Jurkat, Clone E6-1 (cell line): ENCODE results near the gene DENND10. TPM values are rescaled to one million over a fixed set of nuclear protein-coding genes. Genes with fewer than 3 reads are reported as not detected.
A peak's percentile ranks its signal among the peaks of the same experiment; 100 is the strongest.

ENCODE experiments used
- DNase-seq: peaks from one replicate; pipeline ENCODE4 v3.0.0-alpha.2; 2011; ENCODE audit warnings: low read depth, low spot score
- H3K4me3 ChIP-seq: 2 replicates; pipeline ENCODE4 v1.5.1; 2011; ENCODE audit warnings: mild to moderate bottlenecking, low read length, control low read depth, moderate library complexity
- polyA plus RNA-seq: library from polyadenylated mRNA; unstranded; fragments of >200 nt; gene quantifications from one replicate; pipeline ENCODE4 v1.2.1, GENCODE V29; 2012; ENCODE audit warnings: missing spikeins; ENCODE audit not compliant: insufficient read length, insufficient read depth

The DENND10 gene
- 19.7 TPM for polyA plus RNA-seq

DNA sequence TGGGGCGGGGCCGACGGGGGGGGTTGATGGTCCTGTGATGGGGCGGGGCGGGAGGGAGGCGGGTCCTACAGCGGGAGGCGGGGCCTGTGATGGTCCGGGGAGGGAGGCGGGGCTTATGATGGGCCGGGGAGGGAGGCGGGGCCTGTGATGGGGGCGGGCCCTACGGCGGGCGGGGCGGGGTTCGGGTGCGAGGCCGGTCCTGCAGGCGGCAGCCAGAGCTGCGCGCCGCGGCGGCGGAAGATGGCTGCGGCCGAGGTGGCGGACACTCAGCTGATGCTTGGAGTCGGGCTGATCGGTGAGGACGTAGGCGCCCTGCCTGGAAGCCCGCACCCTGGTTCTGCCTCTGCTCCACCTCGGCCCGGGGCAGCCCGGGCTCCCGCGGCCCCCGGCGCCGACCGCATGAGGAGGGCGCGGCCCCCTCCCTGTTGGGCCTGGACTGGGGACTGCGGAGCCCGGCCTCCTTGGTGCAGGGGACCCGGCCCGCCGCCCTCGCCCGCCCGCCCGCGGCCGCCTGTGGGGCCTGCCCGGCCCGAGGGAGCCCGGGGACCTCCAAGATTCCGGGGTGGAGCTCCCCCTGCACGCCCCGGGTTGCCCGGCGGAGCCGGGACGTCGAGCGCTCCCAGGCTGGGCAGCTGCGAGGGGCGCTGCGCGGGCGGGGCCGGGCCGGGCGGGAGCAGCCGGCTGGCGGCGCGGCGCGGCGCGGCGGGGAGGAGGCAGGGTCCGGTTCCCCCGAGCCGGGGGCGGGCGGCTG, at the start of gene DENND10:
Gene DENND10 (plus strand): TSS at position 211 of the 751 bp plus-strand sequence. CDS start 30 bp downstream, at position 241.
- H3K4me3 ChIP-seq: peak within 1 kb of the TSS; percentile 69
- peak; percentile 42 for DNase-seq

GRCh38 chr10:119055472-119055871, 48.4 kb upstream of the DENND10 start:
- DNase-seq: no peak
- H3K4me3 ChIP-seq: no peak overlapping the region

DNA sequence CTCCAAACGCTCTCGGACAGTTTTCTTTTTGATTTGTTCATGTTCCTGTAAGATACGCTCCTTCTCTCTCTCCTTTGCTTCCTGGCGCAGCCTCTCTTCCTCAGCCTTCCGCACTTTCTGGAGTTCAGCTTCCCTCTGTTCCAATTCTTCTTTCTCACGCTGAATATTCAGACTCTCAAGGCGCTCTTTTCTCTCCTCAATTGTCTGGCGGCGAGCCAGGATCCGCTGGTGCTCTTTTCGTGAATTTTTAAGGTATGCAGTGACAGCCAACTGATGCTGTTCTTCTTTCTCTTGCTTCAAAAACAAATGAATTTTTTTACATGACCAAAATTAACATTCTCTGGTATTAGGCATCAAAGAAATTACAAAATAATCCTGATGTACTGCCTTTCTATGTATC, 45.9 kb upstream of the DENND10 start:
- no peak for DNase-seq
- no peak overlapping the region for H3K4me3 ChIP-seq

DNA sequence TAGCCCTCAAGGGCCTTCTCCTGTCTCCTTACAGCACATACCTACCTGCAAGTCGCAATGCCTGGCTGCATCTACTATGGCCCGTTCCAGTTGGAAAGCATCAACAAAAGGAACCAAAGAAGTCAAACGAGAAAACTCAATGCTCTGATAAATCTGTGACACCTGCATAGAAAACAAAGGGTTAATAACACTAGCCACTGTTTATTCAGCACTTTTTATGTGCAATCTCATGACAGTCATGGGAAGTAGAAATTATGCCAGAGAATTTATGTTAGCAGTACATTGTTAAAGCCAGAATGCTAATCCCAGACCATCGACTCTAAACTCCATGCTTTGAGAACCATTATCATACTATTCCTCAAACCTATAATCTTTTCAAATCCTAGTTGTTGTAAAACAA, 44.4 kb upstream of the DENND10 start:
- DNase-seq: no peak
- no peak overlapping the region for H3K4me3 ChIP-seq

GRCh38 chr10:119060107-119060506, 43.8 kb upstream of the DENND10 start:
- no peak overlapping the region for H3K4me3 ChIP-seq
- DNase-seq: no peak

GRCh38 chr10:119061352-119061751, 42.6 kb upstream of the DENND10 start:
- DNase-seq: no peak
- H3K4me3 ChIP-seq: no peak overlapping the region

GRCh38 chr10:119061926-119062325, 42.0 kb upstream of the DENND10 start:
- no peak overlapping the region for H3K4me3 ChIP-seq
- DNase-seq: no peak

DNA sequence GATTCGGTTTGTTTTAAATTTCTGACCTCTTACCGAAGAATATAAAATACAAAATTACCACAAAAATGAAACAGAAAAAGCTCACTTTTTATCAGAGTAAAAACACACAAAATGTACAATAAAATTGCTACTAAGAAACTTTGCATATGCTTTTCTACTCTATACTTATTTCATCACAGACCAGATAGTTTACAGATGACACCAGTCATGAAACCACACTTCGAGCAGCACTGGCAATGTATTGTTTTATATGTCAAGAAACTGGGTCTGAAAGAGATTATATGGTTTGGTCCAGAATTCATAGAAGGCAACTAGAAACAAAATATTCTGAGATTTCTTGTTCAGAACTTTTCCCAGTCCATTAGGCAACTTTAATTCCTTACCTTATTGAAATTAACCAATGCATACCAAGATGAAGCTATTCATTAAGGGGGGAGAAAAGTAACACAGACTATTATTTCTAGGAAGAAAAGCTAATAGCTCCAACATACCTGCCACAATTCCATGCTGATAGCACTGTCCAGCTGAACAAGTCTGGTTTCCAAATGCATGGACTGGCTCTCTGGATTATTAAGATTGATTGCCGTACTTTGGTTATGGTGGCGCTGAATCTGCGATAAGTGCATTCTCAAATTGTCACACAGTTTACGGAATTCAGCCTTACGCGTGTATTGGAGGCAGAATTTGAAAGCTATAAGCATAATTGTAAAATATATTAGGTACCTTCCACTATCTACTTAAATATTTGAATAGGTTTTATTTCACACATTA, 33.3 kb upstream of the DENND10 start:
- no peak for DNase-seq
- no peak overlapping the region for H3K4me3 ChIP-seq

DNA sequence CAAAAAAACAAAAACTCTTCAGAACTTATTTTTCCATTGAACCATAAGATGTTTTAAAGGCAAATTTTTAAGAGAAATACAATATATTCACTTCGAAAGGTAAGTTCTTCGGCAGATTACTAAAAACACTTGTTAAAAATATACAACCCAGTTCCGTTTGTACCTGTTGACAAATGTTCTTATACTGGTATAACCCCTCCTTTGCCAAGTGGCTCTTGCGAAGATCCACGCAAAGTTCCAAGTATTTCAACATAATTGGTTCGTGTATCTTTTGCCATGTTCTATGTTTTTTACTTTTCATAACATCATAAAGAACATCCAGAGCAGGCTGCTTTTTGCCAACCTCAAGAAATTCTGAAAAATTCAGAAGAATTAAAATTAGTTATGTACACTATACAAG, 30.3 kb upstream of the DENND10 start:
- DNase-seq: no peak
- H3K4me3 ChIP-seq: no peak overlapping the region

GRCh38 chr10:119078422-119079179, 25.3 kb upstream of the DENND10 start:
- DNase-seq: no peak
- H3K4me3 ChIP-seq: peak overlapping the region; percentile 94

DNA sequence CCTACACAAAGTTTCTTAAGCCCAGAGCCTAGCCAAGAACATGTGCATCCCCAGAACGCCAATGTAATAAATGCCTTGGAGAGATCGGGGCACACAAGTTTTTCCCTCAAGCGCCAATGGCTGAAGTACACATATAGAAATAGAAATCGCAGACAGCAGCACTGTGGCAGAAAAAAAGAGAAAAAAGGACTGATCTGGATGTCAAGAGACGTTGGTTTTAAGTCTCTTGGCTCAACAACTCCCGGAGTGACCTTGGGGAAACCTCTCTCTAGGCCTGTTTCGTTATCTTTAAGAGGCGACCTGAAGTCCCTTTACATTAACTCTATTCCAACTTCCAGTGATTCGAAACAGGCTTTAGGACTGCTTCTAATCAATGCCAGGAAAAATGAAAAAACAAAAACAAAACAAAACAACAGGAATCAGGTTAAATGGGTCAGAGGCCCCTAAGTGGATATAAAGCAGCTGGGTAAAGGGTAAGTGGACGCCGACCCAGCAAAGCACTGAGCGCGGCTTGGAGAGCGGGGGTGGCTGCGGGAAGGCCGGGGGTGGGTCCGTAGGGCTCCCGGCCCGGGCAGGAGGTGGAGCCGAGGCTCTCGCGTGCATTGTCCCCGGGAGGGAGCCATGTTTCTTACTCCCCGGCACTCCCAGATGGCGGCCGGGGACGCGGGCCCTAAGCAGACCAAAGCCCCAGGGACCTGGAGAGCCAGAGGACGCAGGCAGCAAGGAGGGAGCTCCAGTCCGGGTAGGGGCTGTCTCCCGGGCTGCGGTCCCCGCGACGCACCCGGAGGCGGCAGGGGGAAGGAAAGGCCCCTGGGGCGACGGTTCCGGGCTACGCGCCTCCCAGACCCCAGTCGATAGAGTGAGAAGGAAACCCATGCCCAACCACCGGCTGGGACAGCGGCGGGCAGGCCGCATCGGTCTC, 24.1 kb upstream of the DENND10 start:
- peak overlapping the region; percentile 94 for H3K4me3 ChIP-seq
- DNase-seq: no peak

GRCh38 chr10:119080521-119081259, 23.2 kb upstream of the DENND10 start, which contains the start of gene EIF3A:
Gene EIF3A (minus strand): TSS chr10:119080817. CDS start chr10:119080676, 141 bp downstream.
- DNase-seq: peak; percentile 83
- H3K4me3 ChIP-seq: peak within 1 kb of the TSS; percentile 94

- no peak overlapping the region for H3K4me3 ChIP-seq
- no peak for DNase-seq
Observed at GRCh38 chr10:119084896-119085295, 19.0 kb upstream of the DENND10 start.

DNA sequence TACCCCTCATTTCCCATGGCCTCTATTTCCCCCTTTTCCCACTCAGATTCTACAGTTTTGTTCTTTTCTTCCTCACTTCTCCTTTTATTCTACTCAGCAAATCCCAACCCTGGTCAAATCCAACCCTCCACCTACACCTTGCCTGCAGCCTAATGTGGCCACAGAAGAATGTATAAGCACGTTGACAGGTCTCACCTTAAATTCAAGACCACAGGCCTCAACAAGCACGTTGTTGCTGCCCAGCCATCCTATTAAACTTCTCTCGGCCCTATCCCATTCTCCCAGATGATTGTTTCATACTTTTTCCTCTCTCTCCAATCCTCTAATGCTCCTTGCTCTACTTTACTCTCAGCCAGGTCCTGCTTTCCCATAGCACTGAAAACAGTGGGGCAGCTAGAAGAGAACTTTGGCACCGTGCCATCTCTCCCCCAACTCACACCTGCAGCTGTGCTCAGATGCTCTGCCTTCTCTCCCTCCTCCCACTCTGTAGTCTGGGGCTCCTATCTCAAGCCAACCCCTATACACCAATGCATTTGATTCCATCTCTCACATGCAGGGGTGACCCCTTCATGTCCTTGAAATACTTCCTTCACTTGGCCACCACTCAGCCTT, 16.5 kb upstream of the DENND10 start:
- H3K4me3 ChIP-seq: no peak overlapping the region
- peak; percentile 69 for DNase-seq

GRCh38 chr10:119090026-119090795, 13.7 kb upstream of the DENND10 start:
- peak overlapping the region; percentile 20 for H3K4me3 ChIP-seq
- peak; percentile 59 for DNase-seq

DNA sequence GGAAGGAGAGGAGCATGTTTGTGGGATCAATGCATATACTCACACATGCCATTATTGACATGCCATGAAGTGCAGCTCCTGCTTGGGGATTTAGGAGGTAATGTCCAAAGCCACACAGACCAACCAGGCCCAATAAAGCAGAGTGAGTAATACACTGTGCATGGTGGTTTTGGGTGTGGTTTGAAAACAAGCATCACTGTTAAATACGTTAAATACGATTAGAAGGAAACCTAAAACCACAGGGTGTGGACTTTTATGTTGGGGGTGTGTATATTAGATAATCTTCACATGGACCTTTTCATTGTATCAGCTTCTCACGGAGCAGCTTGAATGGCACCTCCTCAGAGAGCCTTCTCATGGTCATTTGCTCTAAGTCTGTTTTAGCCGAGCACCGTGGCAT, 12.9 kb upstream of the DENND10 start:
- H3K4me3 ChIP-seq: peak overlapping the region; percentile 20
- DNase-seq: peak; percentile 63

DNA sequence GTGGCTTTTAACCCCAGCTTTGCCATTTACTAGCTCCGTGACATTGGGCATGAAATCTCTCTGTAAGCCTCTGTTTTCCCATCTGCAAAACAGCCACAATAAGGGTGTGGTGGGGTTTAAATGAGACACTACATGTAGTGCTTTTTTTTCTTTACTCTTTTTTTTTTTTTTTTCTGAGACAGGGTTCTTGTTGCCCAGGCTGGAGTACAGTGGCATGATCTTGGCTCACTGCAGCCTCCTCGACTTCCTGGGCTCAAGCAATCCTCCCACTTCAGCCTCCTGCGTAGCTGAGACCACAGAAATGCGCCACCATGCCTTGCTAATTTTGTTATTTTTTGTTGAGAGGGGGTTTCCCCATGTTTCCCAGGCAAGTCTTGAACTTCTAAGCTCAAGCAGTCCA, 8.3 kb upstream of the DENND10 start:
- no peak overlapping the region for H3K4me3 ChIP-seq
- DNase-seq: no peak
